NCI-H1694 (cell line): ENCODE measurements around the gene CPZ.

Experiments
- DNase-seq: peaks from one replicate; lab custom pipeline; 2025; lab: John Stamatoyannopoulos, UW

Gene CPZ

GRCh38 chr4:8595237-8596087, 2.9 kb downstream of the CPZ start:
- no peak for DNase-seq

- no peak for DNase-seq
These were observed 4.3 kb downstream of the CPZ start for GRCh38 chr4:8596891-8597290.

- no peak for DNase-seq
These were observed 4.8 kb downstream of the CPZ start for GRCh38 chr4:8597319-8597718.

- no peak for DNase-seq
These were observed 5.2 kb downstream of the CPZ start for GRCh38 chr4:8597791-8598190.

- DNase-seq: no peak
These were observed 6.0 kb downstream of the CPZ start for GRCh38 chr4:8598391-8599090.

GRCh38 chr4:8599091-8599460, 6.5 kb downstream of the CPZ start:
- DNase-seq: no peak

- no peak for DNase-seq
These were observed 7.1 kb downstream of the CPZ start for GRCh38 chr4:8599657-8600056.

- no peak for DNase-seq
These were observed 7.7 kb downstream of the CPZ start for GRCh38 chr4:8600266-8600665.

- no peak for DNase-seq
These were observed 8.1 kb downstream of the CPZ start for GRCh38 chr4:8600686-8601085.

- DNase-seq: no peak
These were observed 8.5 kb downstream of the CPZ start for GRCh38 chr4:8601086-8601485.

GRCh38 chr4:8601556-8601955, 9.0 kb downstream of the CPZ start:
- no peak for DNase-seq

- DNase-seq: no peak
These were observed 10.3 kb downstream of the CPZ start for GRCh38 chr4:8602686-8603430.

GRCh38 chr4:8603931-8604330, 11.4 kb downstream of the CPZ start:
- DNase-seq: no peak

- no peak for DNase-seq
These were observed 12.7 kb downstream of the CPZ start for GRCh38 chr4:8605289-8605688.

GRCh38 chr4:8606476-8606875, 13.9 kb downstream of the CPZ start:
- no peak for DNase-seq

- no peak for DNase-seq
These were observed 14.4 kb downstream of the CPZ start for GRCh38 chr4:8606966-8607365.

- DNase-seq: no peak
These were observed 15.3 kb downstream of the CPZ start for GRCh38 chr4:8607603-8608481.

GRCh38 chr4:8608714-8609391, 16.3 kb downstream of the CPZ start:
- no peak for DNase-seq

GRCh38 chr4:8609406-8609805, 16.8 kb downstream of the CPZ start:
- DNase-seq: no peak

GRCh38 chr4:8609824-8610350, 17.3 kb downstream of the CPZ start:
- DNase-seq: no peak
